Neuronal stem cell (in vitro differentiated cells): ENCODE data around the gene RNF220.

Experiments used
- DNase-seq: peaks from one replicate; pipeline ENCODE4 v3.0.0-alpha.2; 2013; ENCODE audit warnings: low spot score
- H2AFZ ChIP-seq: one replicate; pipeline ENCODE4 v1.6.1; 2013; ENCODE audit warnings: mild to moderate bottlenecking, low read length, inconsistent platforms
- H2AK5ac ChIP-seq: 2 replicates; pipeline ENCODE4 v1.6.1; 2013; ENCODE audit warnings: low read depth, mild to moderate bottlenecking, inconsistent platforms, low read length, moderate library complexity, mixed read lengths
- H2BK120ac ChIP-seq: 2 replicates; pipeline ENCODE4 v1.6.1; 2013; ENCODE audit warnings: low read depth, mild to moderate bottlenecking, inconsistent platforms, low read length, moderate library complexity, mixed read lengths
- H2BK12ac ChIP-seq: one replicate; pipeline ENCODE4 v1.6.1; 2013; ENCODE audit warnings: low read length, inconsistent platforms
- H2BK15ac ChIP-seq: 2 replicates; pipeline ENCODE4 v1.6.1; 2013; ENCODE audit warnings: mild to moderate bottlenecking, low read length, inconsistent platforms, mixed read lengths
- H2BK5ac ChIP-seq: one replicate; pipeline ENCODE4 v1.6.1; 2013; ENCODE audit warnings: inconsistent platforms, mild to moderate bottlenecking, low read length, moderate library complexity
- H3K14ac ChIP-seq: one replicate; pipeline ENCODE4 v1.6.1; 2013; ENCODE audit warnings: low read length, inconsistent platforms
- H3K18ac ChIP-seq: 2 replicates; pipeline ENCODE4 v1.6.1; 2013; ENCODE audit warnings: low read length, inconsistent platforms
- H3K23ac ChIP-seq: 2 replicates; pipeline ENCODE4 v1.6.1; 2013; ENCODE audit warnings: low read depth, mild to moderate bottlenecking, mixed read lengths, low read length, inconsistent platforms; ENCODE audit not compliant: poor library complexity
- H3K27ac ChIP-seq: replicated peaks from 3 replicates; pipeline ENCODE4 v1.5.1; 2013; ENCODE audit warnings: low read length, inconsistent platforms
- H3K27me3 ChIP-seq, 3 experiments: 2 replicates each; pipeline ENCODE4 v1.6.1; 2013; ENCODE audit warnings: low read length in 3 of 3, mild to moderate bottlenecking in 2 of 3, inconsistent platforms in 1 of 3, low read depth in 1 of 3, mixed read lengths in 1 of 3, moderate library complexity in 1 of 3; ENCODE audit not compliant: control insufficient read depth in 3 of 3, insufficient read depth in 3 of 3
- H3K36me3 ChIP-seq, 2 donors: replicated peaks in 1 of 2; 2 replicates each; pipeline ENCODE4 v1.6.1; 2013; ENCODE audit warnings: low read length in 2 of 2; ENCODE audit not compliant: control insufficient read depth in 2 of 2, insufficient read depth in 2 of 2
- H3K4ac ChIP-seq: 2 replicates; pipeline ENCODE4 v1.6.1; 2013; ENCODE audit warnings: inconsistent platforms, mild to moderate bottlenecking, low read length, moderate library complexity
- H3K4me1 ChIP-seq, 2 donors: 1 replicate in 1 of 2; 2 replicates in 1 of 2; pipeline ENCODE4 v1.6.1; 2013; ENCODE audit warnings: low read length in 2 of 2, low read depth in 1 of 2; ENCODE audit not compliant: control insufficient read depth in 2 of 2, insufficient read depth in 1 of 2
- H3K4me2 ChIP-seq: one replicate; pipeline ENCODE4 v1.6.1; 2013; ENCODE audit warnings: mild to moderate bottlenecking, low read length, inconsistent platforms; ENCODE audit not compliant: insufficient read depth, poor library complexity, severe bottlenecking
- H3K4me3 ChIP-seq, 2 donors: 2 replicates each; pipeline ENCODE4 v1.5.1; 2013; ENCODE audit warnings: low read length in 2 of 2, mild to moderate bottlenecking in 2 of 2, inconsistent platforms in 1 of 2, moderate library complexity in 1 of 2
- H3K79me1 ChIP-seq: one replicate; pipeline ENCODE4 v1.6.1; 2013; ENCODE audit warnings: low read depth, mild to moderate bottlenecking, inconsistent platforms, low read length, moderate library complexity
- H3K9ac ChIP-seq: one replicate; pipeline ENCODE4 v1.6.1; 2013; ENCODE audit warnings: mild to moderate bottlenecking, low read depth, low read length, inconsistent platforms; ENCODE audit not compliant: poor library complexity
- H3K9me3 ChIP-seq, 2 donors: replicated peaks in 1 of 2; 2 replicates each; pipeline versions ENCODE3 to v1.6.1; 2013; ENCODE audit warnings: low read length in 2 of 2, mild to moderate bottlenecking in 2 of 2, inconsistent platforms in 1 of 2, low read depth in 1 of 2, mixed read lengths in 1 of 2, moderate library complexity in 1 of 2; ENCODE audit not compliant: control insufficient read depth in 2 of 2, insufficient read depth in 1 of 2
- H4K8ac ChIP-seq: one replicate; pipeline ENCODE4 v1.6.1; 2013; ENCODE audit warnings: low read depth, mild to moderate bottlenecking, inconsistent platforms, low read length, moderate library complexity
- H4K91ac ChIP-seq: one replicate; pipeline ENCODE4 v1.6.1; 2013; ENCODE audit warnings: low read length, low read depth, mild to moderate bottlenecking, inconsistent platforms; ENCODE audit not compliant: poor library complexity
- WGBS, 2 donors: extraction: QIAGEN DNeasy Blood & Tissue Kit; methylation state at CpG; one replicate each; pipeline ENCODE4 v1.1.7; 2013; ENCODE audit warnings: missing lambda C conversion rate in 2 of 2, mixed read lengths in 1 of 2; ENCODE audit not compliant: insufficient read length in 2 of 2, insufficient replicate concordance in 1 of 2; ENCODE audit errors: extremely low coverage in 2 of 2; 5-methylcytosine and 5-hydroxymethylcytosine counted together

The RNF220 gene

DNA sequence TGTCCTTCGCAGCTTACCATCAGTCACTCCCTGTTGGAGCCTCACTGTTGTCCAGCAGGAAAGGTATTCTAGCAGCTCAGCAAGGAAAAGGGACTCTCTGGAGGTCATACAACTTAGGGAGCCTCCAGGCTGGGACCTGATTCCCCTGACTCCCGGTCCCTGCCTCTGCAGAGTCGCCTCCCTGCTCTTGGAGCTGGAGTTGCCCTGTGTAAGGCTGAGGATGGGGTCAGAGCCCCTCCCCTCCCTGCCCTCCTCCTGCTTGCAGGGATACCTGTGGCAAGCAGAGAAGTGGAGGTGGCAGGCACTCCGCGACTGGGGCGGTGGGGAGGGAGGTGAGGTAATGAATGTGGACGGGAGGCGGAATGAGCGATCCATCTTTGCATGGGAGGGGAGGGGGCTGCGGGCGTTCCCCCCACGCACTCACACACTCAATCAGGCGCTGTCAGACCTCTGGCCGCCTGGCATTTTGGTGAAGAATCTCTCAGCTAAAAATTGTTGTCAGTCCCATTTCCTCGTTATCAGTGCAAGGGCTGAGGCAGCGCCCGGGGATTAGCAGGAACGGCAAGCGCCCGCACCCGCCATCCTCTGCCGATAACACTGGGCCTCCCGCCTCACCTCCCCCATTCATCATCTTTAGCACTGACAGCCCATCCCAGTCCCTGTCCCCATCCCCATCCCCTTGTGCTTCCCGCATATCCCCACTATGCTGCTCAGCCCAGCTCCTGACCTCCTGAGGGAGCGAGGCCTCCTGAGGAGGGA, 204.9 kb downstream of the RNF220 start:
- H4K8ac ChIP-seq = no peak overlapping the region
- no peak overlapping the region for H2BK12ac ChIP-seq
- H3K23ac ChIP-seq = no peak overlapping the region
- H3K4me2 ChIP-seq = no peak overlapping the region
- peak overlapping the region; percentile 0 for H3K14ac ChIP-seq
- no peak overlapping the region for H2BK120ac ChIP-seq
- H3K36me3 ChIP-seq = peaks cover 0 to 27% of the 10 kb centered on the region in 2 donors
- H3K27ac ChIP-seq = no peak overlapping the region
- H3K27me3 ChIP-seq = no peaks in the 10 kb centered on the region
- H2BK15ac ChIP-seq = no peak overlapping the region
- peak overlapping the region; percentile 32 for H3K9ac ChIP-seq
- no peak overlapping the region for H2AFZ ChIP-seq
- H3K79me1 ChIP-seq = no peaks in the 10 kb centered on the region
- peak overlapping the region in 1 of 2 donors; percentile 14 for H3K4me3 ChIP-seq
- no peak for DNase-seq
- peak overlapping the region; percentile 30 for H3K18ac ChIP-seq
- no peak overlapping the region for H3K4ac ChIP-seq
- H2AK5ac ChIP-seq = no peak overlapping the region
- no CpG with 5 or more reads among the region's 25 CpGs for WGBS, 2 donors
- no peak overlapping the region for H4K91ac ChIP-seq
- peaks cover 3 to 9% of the 10 kb centered on the region in 2 donors for H3K4me1 ChIP-seq
- H3K9me3 ChIP-seq = peaks cover 0 to 3% of the 10 kb centered on the region in 2 donors
- H2BK5ac ChIP-seq = no peak overlapping the region

DNA sequence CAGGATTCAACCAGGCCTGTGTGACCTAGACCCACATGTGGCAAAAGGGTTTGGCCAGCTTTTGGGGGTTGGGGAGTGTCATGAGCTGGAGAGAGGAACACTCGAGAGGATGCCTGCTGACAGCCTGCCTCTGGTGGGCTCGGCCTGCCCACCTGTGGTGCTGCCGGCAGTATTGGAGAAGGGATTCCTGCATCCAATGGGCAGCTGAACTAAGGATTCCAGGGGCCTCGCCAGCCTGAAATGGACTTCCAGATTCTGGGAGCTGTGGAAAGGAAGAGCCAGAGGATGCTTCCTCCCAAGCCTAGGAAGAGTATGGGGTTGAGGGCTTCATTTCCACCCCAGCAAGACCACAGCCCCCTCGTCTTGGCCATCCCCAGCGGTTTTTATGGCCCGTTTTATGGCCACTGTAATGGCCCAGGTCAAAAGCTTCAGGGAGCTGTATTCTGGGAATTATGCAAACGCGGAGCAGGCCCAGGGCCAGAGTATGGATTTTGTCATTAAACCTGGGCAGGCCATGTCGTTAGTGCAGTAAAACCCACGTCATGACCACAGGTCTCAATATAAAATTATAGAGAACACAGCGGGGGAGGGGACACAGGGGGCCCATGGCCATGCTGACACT, 205.6 kb downstream of the RNF220 start:
- no peaks in the 10 kb centered on the region for H3K79me1 ChIP-seq
- H3K4me3 ChIP-seq = no peak overlapping the region
- H2AFZ ChIP-seq = no peak overlapping the region
- peaks cover 0 to 3% (median 0%) of the 10 kb centered on the region in 3 experiments for H3K27me3 ChIP-seq
- H4K8ac ChIP-seq = no peak overlapping the region
- H3K18ac ChIP-seq = peak overlapping the region; percentile 30
- no peak overlapping the region for H3K4me2 ChIP-seq
- no peak overlapping the region for H2BK120ac ChIP-seq
- H3K23ac ChIP-seq = no peak overlapping the region
- no peak overlapping the region for H4K91ac ChIP-seq
- H3K4ac ChIP-seq = no peak overlapping the region
- H2BK15ac ChIP-seq = no peak overlapping the region
- no peak overlapping the region for H3K9ac ChIP-seq
- WGBS, 2 donors = no CpG with 5 or more reads among the region's 12 CpGs
- no peak overlapping the region for H2BK12ac ChIP-seq
- no peak overlapping the region for H3K14ac ChIP-seq
- H2AK5ac ChIP-seq = no peak overlapping the region
- peaks cover 3 to 9% of the 10 kb centered on the region in 2 donors for H3K4me1 ChIP-seq
- DNase-seq = no peak
- H3K36me3 ChIP-seq = peaks cover 0 to 34% of the 10 kb centered on the region in 2 donors
- no peak overlapping the region for H2BK5ac ChIP-seq
- peaks cover 0 to 3% of the 10 kb centered on the region in 2 donors for H3K9me3 ChIP-seq
- H3K27ac ChIP-seq = no peak overlapping the region

DNA sequence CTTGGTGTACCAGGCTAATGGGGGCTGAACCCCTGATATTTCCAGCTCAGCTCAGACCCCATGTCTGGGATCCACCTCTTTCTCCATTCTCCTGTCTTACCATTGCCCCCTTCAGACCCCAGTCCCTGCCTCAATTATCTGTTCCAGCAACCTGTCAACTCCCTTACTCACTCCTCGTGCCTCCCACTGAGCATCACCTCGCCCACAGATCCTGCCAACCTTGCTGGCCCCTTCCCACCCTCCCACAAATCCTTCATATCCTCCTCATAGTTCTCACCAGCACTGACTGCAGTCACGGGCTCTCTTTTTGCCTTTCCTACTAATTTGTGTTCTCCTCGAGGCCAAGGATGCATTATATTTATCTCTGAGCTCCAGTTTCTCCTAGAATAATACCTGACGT, 206.4 kb downstream of the RNF220 start:
- no CpG with 5 or more reads among the region's 5 CpGs for WGBS, 2 donors
- Histone ChIP-seq H3K9me3 (peaks cover 0 to 3% of the 10 kb centered on the region in 2 donors), H2BK15ac (no peak overlapping the region), H3K4ac (no peak overlapping the region), H3K18ac (no peak overlapping the region), H3K79me1 (no peaks in the 10 kb centered on the region), H3K23ac (no peak overlapping the region), H3K4me3 (no peak overlapping the region), H2AFZ (no peak overlapping the region), H3K27me3 (peaks cover 0 to 7% (median 0%) of the 10 kb centered on the region in 3 experiments), H3K27ac (no peak overlapping the region), H2BK120ac (no peak overlapping the region), H2BK5ac (no peak overlapping the region), H4K8ac (no peak overlapping the region), H2AK5ac (no peak overlapping the region), H3K36me3 (peaks cover 0 to 38% of the 10 kb centered on the region in 2 donors), H3K4me2 (no peak overlapping the region), H3K9ac (no peak overlapping the region), H3K14ac (no peak overlapping the region), H3K4me1 (peaks cover 3 to 9% of the 10 kb centered on the region in 2 donors), H2BK12ac (no peak overlapping the region), H4K91ac (no peak overlapping the region)
- DNase-seq = no peak

DNA sequence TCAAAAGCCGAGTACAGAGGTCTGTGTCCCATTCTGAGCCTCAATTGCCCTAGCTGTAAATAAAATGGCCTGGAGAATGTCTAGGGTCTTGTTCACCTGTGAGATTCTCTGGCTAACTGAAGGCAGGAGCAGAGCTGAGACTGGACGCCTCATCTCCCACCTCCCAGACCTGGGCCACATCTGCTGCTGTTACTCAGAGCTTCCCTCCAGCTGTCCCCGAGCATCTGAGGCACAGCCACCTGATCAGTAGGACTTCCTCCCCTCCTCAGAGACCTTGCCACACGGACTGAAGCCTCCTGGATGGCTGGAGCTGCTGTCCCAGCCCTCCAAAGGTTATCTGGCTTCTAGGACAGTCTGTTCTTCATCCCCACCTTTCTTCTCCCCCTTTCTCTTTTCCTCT, 206.8 kb downstream of the RNF220 start:
- no peak overlapping the region for H2BK15ac ChIP-seq
- H3K4ac ChIP-seq = no peak overlapping the region
- H3K23ac ChIP-seq = peak overlapping the region; percentile 62
- H2AFZ ChIP-seq = no peak overlapping the region
- peaks cover 0 to 2% of the 10 kb centered on the region in 2 donors for H3K9me3 ChIP-seq
- H3K4me1 ChIP-seq = peaks cover 3 to 11% of the 10 kb centered on the region in 2 donors
- no peak overlapping the region for H3K9ac ChIP-seq
- H3K18ac ChIP-seq = no peak overlapping the region
- no peaks in the 10 kb centered on the region for H3K79me1 ChIP-seq
- WGBS, 2 donors = no CpG with 5 or more reads among the region's 4 CpGs
- H4K8ac ChIP-seq = no peak overlapping the region
- H3K4me3 ChIP-seq = no peak overlapping the region
- no peak overlapping the region for H3K4me2 ChIP-seq
- H4K91ac ChIP-seq = no peak overlapping the region
- peaks cover 0 to 12% (median 0%) of the 10 kb centered on the region in 3 experiments for H3K27me3 ChIP-seq
- H2BK5ac ChIP-seq = no peak overlapping the region
- DNase-seq = no peak
- H2AK5ac ChIP-seq = no peak overlapping the region
- H2BK12ac ChIP-seq = no peak overlapping the region
- H3K36me3 ChIP-seq = peaks cover 0 to 42% of the 10 kb centered on the region in 2 donors
- no peak overlapping the region for H3K27ac ChIP-seq
- H2BK120ac ChIP-seq = no peak overlapping the region
- H3K14ac ChIP-seq = no peak overlapping the region
